Measurements from ENCODE around the gene OR1I1. TPM values are rescaled to one million over a fixed set of nuclear protein-coding genes. Genes with fewer than 3 reads are reported as not detected.

OR1I1 gene
- polyA plus RNA-seq, 1 donor from 2014 or later: not detected

DNA sequence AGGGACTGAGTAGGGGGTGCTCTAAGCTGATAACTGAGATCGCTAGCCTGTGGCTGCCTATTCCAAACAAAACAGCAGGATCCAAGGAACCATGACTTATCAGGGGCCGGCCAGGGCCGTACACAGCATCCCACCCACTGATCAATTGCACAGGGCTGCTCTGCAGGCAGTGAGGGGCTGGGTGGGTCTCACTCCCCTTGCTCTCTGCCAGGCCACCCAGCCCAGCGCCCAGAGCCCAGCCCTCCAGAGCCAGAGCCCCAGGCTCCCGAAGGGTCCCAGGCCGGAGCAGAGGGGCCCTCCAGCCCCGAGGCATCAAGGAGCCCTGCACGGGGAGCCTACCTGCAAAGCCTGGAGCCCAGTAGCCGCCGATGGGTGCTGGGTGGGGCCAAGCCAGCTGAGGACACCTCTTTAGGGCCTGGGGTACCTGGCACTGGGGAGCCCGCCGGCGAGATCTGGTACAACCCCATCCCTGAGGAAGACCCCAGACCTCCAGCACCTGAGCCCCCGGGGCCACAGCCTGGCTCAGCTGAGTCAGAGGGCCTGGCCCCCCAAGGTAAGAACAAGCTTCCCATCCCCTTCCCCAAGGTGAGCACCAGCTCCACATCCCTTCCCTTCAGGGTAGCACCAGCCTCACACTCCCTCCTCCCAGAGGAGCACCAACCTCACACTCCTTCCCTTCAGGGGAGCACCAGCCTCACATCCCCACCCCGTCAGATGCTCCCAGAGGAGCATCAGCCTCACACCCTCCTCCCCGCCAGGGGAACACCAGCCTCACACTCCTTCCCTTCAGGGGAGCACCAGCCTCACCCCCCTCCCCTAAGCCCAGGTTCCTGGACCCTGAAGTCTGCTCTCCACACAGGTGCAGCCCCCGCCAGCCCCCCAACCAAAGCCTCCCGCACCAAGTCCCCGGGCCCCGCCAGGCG is 27.1 kb downstream of the OR1I1 start:
- H3K9ac ChIP-seq (ENCODE audit: low read length): no peak overlapping the region
- H3K79me2 ChIP-seq (replicated peaks; ENCODE audit: insufficient read depth, low read length): no peaks in the 10 kb centered on the region
- no peaks in the 10 kb centered on the region for H3K36me3 ChIP-seq (ENCODE audit: insufficient read depth, low read length)
- H4K20me1 ChIP-seq (ENCODE audit: insufficient read depth): no peaks in the 10 kb centered on the region
- no peak overlapping the region for H3K27ac ChIP-seq (ENCODE audit: low read length)
- H3K9me3 ChIP-seq (ENCODE audit: low read length): peaks cover 2% of the 10 kb centered on the region
- no peaks in the 10 kb centered on the region for H3F3A ChIP-seq (ENCODE audit: insufficient read depth, low read length, poor library complexity, severe bottlenecking)
- TF ChIP-seq MXI1 (conservative IDR thresholded peaks at IDR 0.05; ENCODE audit: poor library complexity, severe bottlenecking): no peak
- TF ChIP-seq POLR2AphosphoS5 (IDR thresholded peaks at IDR 0.05): no peak
- no peak for TF ChIP-seq TAF1 (IDR thresholded peaks at IDR 0.05; ENCODE audit: low read depth)
- TF ChIP-seq, protein P1, sequence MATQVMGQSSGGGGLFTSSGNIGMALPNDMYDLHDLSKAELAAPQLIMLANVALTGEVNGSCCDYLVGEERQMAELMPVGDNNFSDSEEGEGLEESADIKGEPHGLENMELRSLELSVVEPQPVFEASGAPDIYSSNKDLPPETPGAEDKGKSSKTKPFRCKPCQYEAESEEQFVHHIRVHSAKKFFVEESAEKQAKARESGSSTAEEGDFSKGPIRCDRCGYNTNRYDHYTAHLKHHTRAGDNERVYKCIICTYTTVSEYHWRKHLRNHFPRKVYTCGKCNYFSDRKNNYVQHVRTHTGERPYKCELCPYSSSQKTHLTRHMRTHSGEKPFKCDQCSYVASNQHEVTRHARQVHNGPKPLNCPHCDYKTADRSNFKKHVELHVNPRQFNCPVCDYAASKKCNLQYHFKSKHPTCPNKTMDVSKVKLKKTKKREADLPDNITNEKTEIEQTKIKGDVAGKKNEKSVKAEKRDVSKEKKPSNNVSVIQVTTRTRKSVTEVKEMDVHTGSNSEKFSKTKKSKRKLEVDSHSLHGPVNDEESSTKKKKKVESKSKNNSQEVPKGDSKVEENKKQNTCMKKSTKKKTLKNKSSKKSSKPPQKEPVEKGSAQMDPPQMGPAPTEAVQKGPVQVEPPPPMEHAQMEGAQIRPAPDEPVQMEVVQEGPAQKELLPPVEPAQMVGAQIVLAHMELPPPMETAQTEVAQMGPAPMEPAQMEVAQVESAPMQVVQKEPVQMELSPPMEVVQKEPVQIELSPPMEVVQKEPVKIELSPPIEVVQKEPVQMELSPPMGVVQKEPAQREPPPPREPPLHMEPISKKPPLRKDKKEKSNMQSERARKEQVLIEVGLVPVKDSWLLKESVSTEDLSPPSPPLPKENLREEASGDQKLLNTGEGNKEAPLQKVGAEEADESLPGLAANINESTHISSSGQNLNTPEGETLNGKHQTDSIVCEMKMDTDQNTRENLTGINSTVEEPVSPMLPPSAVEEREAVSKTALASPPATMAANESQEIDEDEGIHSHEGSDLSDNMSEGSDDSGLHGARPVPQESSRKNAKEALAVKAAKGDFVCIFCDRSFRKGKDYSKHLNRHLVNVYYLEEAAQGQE (IDR thresholded peaks at IDR 0.05; ENCODE audit: borderline replicate concordance): no peak
- no peak for TF ChIP-seq EP300 (conservative IDR thresholded peaks at IDR 0.05; ENCODE audit: poor library complexity, severe bottlenecking)
- TF ChIP-seq, protein P2, sequence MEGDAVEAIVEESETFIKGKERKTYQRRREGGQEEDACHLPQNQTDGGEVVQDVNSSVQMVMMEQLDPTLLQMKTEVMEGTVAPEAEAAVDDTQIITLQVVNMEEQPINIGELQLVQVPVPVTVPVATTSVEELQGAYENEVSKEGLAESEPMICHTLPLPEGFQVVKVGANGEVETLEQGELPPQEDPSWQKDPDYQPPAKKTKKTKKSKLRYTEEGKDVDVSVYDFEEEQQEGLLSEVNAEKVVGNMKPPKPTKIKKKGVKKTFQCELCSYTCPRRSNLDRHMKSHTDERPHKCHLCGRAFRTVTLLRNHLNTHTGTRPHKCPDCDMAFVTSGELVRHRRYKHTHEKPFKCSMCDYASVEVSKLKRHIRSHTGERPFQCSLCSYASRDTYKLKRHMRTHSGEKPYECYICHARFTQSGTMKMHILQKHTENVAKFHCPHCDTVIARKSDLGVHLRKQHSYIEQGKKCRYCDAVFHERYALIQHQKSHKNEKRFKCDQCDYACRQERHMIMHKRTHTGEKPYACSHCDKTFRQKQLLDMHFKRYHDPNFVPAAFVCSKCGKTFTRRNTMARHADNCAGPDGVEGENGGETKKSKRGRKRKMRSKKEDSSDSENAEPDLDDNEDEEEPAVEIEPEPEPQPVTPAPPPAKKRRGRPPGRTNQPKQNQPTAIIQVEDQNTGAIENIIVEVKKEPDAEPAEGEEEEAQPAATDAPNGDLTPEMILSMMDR (IDR thresholded peaks at IDR 0.05; ENCODE audit: poor library complexity, severe bottlenecking): no peak
- TF ChIP-seq EZH2 (IDR thresholded peaks at IDR 0.05; ENCODE audit: borderline replicate concordance, insufficient read depth, low read length, poor library complexity, severe bottlenecking): no peak
- TF ChIP-seq RAD21 (conservative IDR thresholded peaks at IDR 0.05): no peak
- TF ChIP-seq SMC3 (conservative IDR thresholded peaks at IDR 0.05; ENCODE audit: poor library complexity): no peak
- H3K4me3 ChIP-seq (ENCODE audit: low read length): no peak overlapping the region
- H3K4me2 ChIP-seq (ENCODE audit: low read length): no peak overlapping the region
- H2AFZ ChIP-seq (ENCODE audit: low read depth, low read length): no peak overlapping the region
- H3K9me2 ChIP-seq (ENCODE audit: insufficient read depth, low read length): no peaks in the 10 kb centered on the region
- H3K27me3 ChIP-seq (ENCODE audit: insufficient read depth, low read depth, low read length): peaks cover 14% of the 10 kb centered on the region

DNA sequence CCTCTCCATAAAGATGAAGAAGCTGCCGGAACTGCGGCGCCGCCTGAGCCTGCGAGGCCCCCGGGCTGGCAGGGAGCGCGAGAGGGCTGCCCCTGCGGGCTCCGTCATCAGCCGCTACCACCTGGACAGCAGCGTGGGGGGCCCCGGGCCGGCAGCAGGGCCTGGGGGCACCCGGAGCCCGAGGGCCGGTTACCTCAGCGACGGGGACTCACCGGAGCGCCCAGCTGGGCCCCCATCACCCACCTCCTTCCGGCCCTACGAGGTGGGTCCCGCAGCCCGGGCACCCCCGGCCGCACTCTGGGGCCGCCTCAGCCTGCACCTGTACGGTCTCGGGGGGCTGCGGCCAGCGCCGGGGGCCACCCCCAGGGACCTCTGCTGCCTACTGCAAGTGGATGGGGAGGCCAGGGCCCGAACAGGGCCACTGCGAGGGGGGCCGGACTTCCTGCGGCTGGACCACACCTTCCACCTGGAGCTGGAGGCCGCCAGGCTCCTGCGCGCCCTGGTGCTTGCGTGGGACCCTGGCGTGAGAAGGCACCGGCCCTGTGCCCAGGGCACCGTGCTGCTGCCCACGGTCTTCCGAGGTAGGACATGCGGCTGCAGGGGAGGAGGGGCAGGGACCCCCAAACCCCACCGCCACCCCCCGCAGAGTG is 27.9 kb downstream of the OR1I1 start:
- Histone ChIP-seq H4K20me1 (ENCODE audit: insufficient read depth) (no peaks in the 10 kb centered on the region), H3K4me2 (ENCODE audit: low read length) (no peak overlapping the region), H3K27ac (ENCODE audit: low read length) (no peak overlapping the region), H3K79me2 (replicated peaks; ENCODE audit: insufficient read depth, low read length) (no peaks in the 10 kb centered on the region), H3F3A (ENCODE audit: insufficient read depth, low read length, poor library complexity, severe bottlenecking) (no peaks in the 10 kb centered on the region), H3K9me3 (ENCODE audit: low read length) (no peaks in the 10 kb centered on the region), H3K4me3 (ENCODE audit: low read length) (no peak overlapping the region), H2AFZ (ENCODE audit: low read depth, low read length) (no peak overlapping the region), H3K36me3 (ENCODE audit: insufficient read depth, low read length) (no peaks in the 10 kb centered on the region), H3K9ac (ENCODE audit: low read length) (no peak overlapping the region), H3K27me3 (ENCODE audit: insufficient read depth, low read depth, low read length) (peaks cover 14% of the 10 kb centered on the region), H3K9me2 (ENCODE audit: insufficient read depth, low read length) (no peaks in the 10 kb centered on the region)
- TF ChIP-seq POLR2AphosphoS5 (IDR thresholded peaks at IDR 0.05) (no peak), MXI1 (conservative IDR thresholded peaks at IDR 0.05; ENCODE audit: poor library complexity, severe bottlenecking) (no peak), RAD21 (conservative IDR thresholded peaks at IDR 0.05) (no peak), TAF1 (IDR thresholded peaks at IDR 0.05; ENCODE audit: low read depth) (no peak), EP300 (conservative IDR thresholded peaks at IDR 0.05; ENCODE audit: poor library complexity, severe bottlenecking) (no peak), EZH2 (IDR thresholded peaks at IDR 0.05; ENCODE audit: borderline replicate concordance, insufficient read depth, low read length, poor library complexity, severe bottlenecking) (no peak), SMC3 (conservative IDR thresholded peaks at IDR 0.05; ENCODE audit: poor library complexity) (no peak)
- TF ChIP-seq, protein P1 (IDR thresholded peaks at IDR 0.05; ENCODE audit: borderline replicate concordance): no peak
- TF ChIP-seq, protein P2 (IDR thresholded peaks at IDR 0.05; ENCODE audit: poor library complexity, severe bottlenecking): no peak
